Stimulated activated CD4-positive, alpha-beta T cell treated with anti-CD3 and anti-CD28 coated beads, Interleukin-15, amount 100 ng/mL, for 48 hours (primary cell): ENCODE data around the gene MED13L.

Source experiments
- DNase-seq, 2 donors: peaks; one replicate each; pipeline ENCODE4 v3.0.0-alpha.2; 2020; ENCODE audit warnings: low read depth in 2 of 2

Gene MED13L

GRCh38 chr12:115911360-115911759 is 366.1 kb downstream of the MED13L start:
- DNase-seq = no peak

DNA sequence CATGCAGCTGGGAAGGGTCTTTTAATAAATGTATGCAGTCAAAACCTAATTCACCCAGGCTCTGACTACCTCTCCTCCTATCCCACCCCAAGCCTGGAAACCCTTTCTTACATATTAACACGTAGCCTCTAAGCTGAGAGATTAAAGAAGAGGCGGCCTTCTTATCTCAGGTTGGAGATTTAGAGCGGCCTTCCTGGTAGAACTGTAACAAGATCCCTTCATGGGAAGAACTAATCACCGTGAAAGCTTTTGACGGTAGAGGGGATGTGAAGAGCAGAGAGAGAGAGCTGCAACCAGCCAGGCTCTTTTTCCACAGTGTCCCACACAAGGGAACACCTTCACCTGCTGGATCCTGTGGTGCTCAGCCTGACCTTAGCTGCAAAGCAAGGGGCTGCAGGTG is 367.4 kb downstream of the MED13L start:
- no peak for DNase-seq
